NT2/D1 (cell line): Measurements from ENCODE around the gene MPPE1.

Experiments used
- SUZ12 ChIP-seq: IDR thresholded peaks from 2 replicates; pipeline ENCODE4 v1.6.1; 2011; ENCODE audit not compliant: insufficient read length, insufficient read depth; ENCODE audit errors: extremely low read depth
- YY1 ChIP-seq: IDR thresholded peaks from 2 replicates; pipeline ENCODE4 v1.6.1; 2011; ENCODE audit not compliant: insufficient read length, insufficient read depth
- ZNF274 ChIP-seq: IDR thresholded peaks from 2 replicates; pipeline ENCODE4 v1.6.1; 2011; ENCODE audit warnings: mild to moderate bottlenecking, low read depth, low read length

GRCh38 chr18:11902522-11903292 lies 5.4 kb downstream of the MPPE1 start:
- TF ChIP-seq SUZ12 (no peak), YY1 (no peak), ZNF274 (no peak)
